Fibroblast of lung (primary cell): ENCODE measurements around the gene CEACAM8. TPM values are rescaled to one million over a fixed set of nuclear protein-coding genes. Genes with fewer than 3 reads are reported as not detected.

Source experiments
- DNase-seq, 2 donors: peaks; one replicate each; pipeline versions ENCODE4 v3.0.0 to v3.0.0-alpha.2; 2010; ENCODE audit warnings: low read depth in 2 of 2
- H2AFZ ChIP-seq: 2 replicates; pipeline ENCODE4 v1.5.1; 2012; ENCODE audit warnings: low read length, control low read depth, inconsistent platforms
- H3K27ac ChIP-seq: 2 replicates; pipeline ENCODE4 v1.5.1; 2011; ENCODE audit warnings: low read length, control low read depth; ENCODE audit not compliant: insufficient read depth
- H3K27me3 ChIP-seq: 2 replicates; pipeline ENCODE4 v1.5.1; 2011; ENCODE audit warnings: mild to moderate bottlenecking, low read length; ENCODE audit not compliant: control insufficient read depth, insufficient read depth
- H3K36me3 ChIP-seq: 2 replicates; pipeline ENCODE4 v1.5.1; 2011; ENCODE audit warnings: low read length; ENCODE audit not compliant: control insufficient read depth, insufficient read depth
- H3K4me1 ChIP-seq: 2 replicates; pipeline ENCODE4 v1.5.1; 2011; ENCODE audit warnings: low read length; ENCODE audit not compliant: control insufficient read depth, insufficient read depth; ENCODE audit errors: extremely low read depth
- H3K4me2 ChIP-seq: 2 replicates; pipeline ENCODE4 v1.5.1; 2011; ENCODE audit warnings: low read length, control low read depth; ENCODE audit not compliant: insufficient read depth; ENCODE audit errors: extremely low read depth
- H3K4me3 ChIP-seq, 4 experiments: fragments of 200-600 bp in 1 of 4; sonication (generic) in 1 of 4; replicated peaks in 1 of 4; 2 replicates each; pipeline ENCODE4 v1.5.1; 2011 to 2016; ENCODE audit warnings: low read length in 4 of 4, low read depth in 3 of 4, mild to moderate bottlenecking in 3 of 4, control low read depth in 2 of 4, inconsistent platforms in 1 of 4, mixed read lengths in 1 of 4; ENCODE audit not compliant: insufficient read depth in 1 of 4; ENCODE audit errors: control extremely low read depth in 1 of 4
- H3K79me2 ChIP-seq: 2 replicates; pipeline ENCODE4 v1.5.1; 2012; ENCODE audit warnings: mild to moderate bottlenecking, low read length, inconsistent platforms; ENCODE audit not compliant: control insufficient read depth, insufficient read depth
- H3K9ac ChIP-seq: 2 replicates; pipeline ENCODE4 v1.5.1; 2011; ENCODE audit warnings: mild to moderate bottlenecking, low read length, control low read depth; ENCODE audit not compliant: insufficient read depth
- H3K9me3 ChIP-seq: 2 replicates; pipeline ENCODE4 v1.5.1; 2012; ENCODE audit warnings: low read depth, low read length; ENCODE audit not compliant: control insufficient read depth, insufficient read depth
- H4K20me1 ChIP-seq: 2 replicates; pipeline ENCODE4 v1.5.1; 2011; ENCODE audit warnings: low read length; ENCODE audit not compliant: control insufficient read depth, insufficient read depth; ENCODE audit errors: extremely low read depth
- CTCF ChIP-seq, 2 donors: IDR thresholded peaks in 1 of 2; conservative IDR thresholded peaks in 1 of 2; 1 replicate in 1 of 2; 2 replicates in 1 of 2; pipeline ENCODE4 v1.5.1; 2011 to 2012; ENCODE audit warnings: low read length in 2 of 2, control low read depth in 1 of 2, inconsistent platforms in 1 of 2, low read depth in 1 of 2, mild to moderate bottlenecking in 1 of 2
- EZH2 ChIP-seq: IDR thresholded peaks from 2 replicates; pipeline ENCODE4 v1.5.1; 2012; ENCODE audit warnings: low read length, control low read depth, mild to moderate bottlenecking; ENCODE audit errors: missing control alignments
- polyA plus RNA-seq, 2 donors: library from polyadenylated mRNA; depleted of rRNA in 1 of 2; stranded (reverse) in 1 of 2; unstranded in 1 of 2; fragments of >200 nt; gene quantifications; 2 replicates each; pipeline ENCODE4 v1.2.1, GENCODE V29; 2011 to 2012; ENCODE audit warnings: missing spikeins in 1 of 2
- total RNA-seq: library from RNA; depleted of rRNA; stranded (reverse); fragments of >200 nt; gene quantifications from 2 replicates; pipeline ENCODE4 v1.2.1, GENCODE V29; 2014

CEACAM8 gene
- total and polyA plus RNA-seq, 2 donors (not counting 1 experiment from before 2014, with no cell fraction given) = not detected

DNA sequence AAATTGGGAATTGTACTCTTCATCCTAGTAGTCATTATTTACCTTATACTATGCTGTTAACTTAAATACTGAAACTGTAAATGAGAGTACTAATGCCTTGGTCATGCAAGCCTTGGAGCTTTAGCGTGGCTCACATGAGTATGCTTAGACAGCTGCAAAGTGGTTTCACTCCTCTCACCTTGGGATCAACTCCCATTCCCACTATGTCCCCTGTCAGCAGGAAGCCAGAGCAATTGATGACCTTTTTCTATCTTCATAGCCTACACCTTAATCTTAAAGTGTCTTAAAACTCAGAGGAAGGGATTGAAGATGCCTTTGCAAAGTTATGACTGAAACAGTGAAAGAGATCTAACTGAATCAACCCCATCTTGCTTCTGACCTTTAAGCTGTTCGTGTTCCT lies 33.2 kb upstream of the CEACAM8 start:
- no peak overlapping the region for H3K4me3 ChIP-seq
- H3K9me3 ChIP-seq = no peaks in the 10 kb centered on the region
- H3K4me2 ChIP-seq = no peak overlapping the region
- no peak for DNase-seq
- H2AFZ ChIP-seq = no peak overlapping the region
- no peak for TF ChIP-seq EZH2
- no peaks in the 10 kb centered on the region for H3K4me1 ChIP-seq
- H3K9ac ChIP-seq = no peak overlapping the region
- H3K36me3 ChIP-seq = no peaks in the 10 kb centered on the region
- H3K27ac ChIP-seq = no peak overlapping the region
- H3K27me3 ChIP-seq = no peaks in the 10 kb centered on the region
- no peaks in the 10 kb centered on the region for H3K79me2 ChIP-seq
- no peaks in the 10 kb centered on the region for H4K20me1 ChIP-seq

DNA sequence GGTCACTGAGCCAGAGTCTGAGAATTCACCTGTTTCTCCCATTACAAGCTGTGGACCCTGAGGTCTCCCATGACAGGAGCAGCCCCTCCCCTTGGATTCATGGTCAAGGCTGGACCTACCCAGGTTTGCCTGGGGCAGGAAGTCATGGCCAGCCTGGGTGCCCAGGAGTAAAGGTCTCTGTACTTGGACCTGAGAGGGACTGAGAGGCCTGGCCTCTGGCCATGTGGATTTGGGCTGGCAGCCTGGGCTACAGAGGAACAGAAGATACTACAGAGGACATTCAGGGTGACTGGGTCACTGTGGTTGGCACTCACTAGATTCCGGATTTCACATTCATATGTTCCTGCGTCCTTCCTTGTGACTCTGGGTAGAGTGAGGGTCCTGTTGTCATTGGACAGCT lies 31.5 kb upstream of the CEACAM8 start:
- Histone ChIP-seq H3K4me1 (no peaks in the 10 kb centered on the region), H3K4me3 (no peak overlapping the region), H3K9ac (no peak overlapping the region), H3K79me2 (no peaks in the 10 kb centered on the region), H3K9me3 (no peaks in the 10 kb centered on the region), H4K20me1 (no peaks in the 10 kb centered on the region), H3K27me3 (no peaks in the 10 kb centered on the region), H3K4me2 (no peak overlapping the region), H2AFZ (no peak overlapping the region), H3K36me3 (no peaks in the 10 kb centered on the region), H3K27ac (no peak overlapping the region)
- TF ChIP-seq CTCF (conservative IDR thresholded peaks at IDR 0.05 in 1 of 2, IDR thresholded peaks at IDR 0.05 in 1 of 2; ENCODE audit: low read depth in 1 of 2, low read length in 2 of 2) (no peak), EZH2 (no peak)
- DNase-seq = no peak

- Histone ChIP-seq H4K20me1 (no peaks in the 10 kb centered on the region), H3K9ac (no peak overlapping the region), H2AFZ (no peak overlapping the region), H3K27me3 (no peaks in the 10 kb centered on the region), H3K79me2 (no peaks in the 10 kb centered on the region), H3K36me3 (no peaks in the 10 kb centered on the region), H3K9me3 (no peaks in the 10 kb centered on the region), H3K4me2 (no peak overlapping the region), H3K4me1 (no peaks in the 10 kb centered on the region), H3K27ac (no peak overlapping the region), H3K4me3 (no peak overlapping the region)
- DNase-seq = no peak
- no peak for TF ChIP-seq CTCF (conservative IDR thresholded peaks at IDR 0.05 in 1 of 2, IDR thresholded peaks at IDR 0.05 in 1 of 2; ENCODE audit: low read depth in 1 of 2, low read length in 2 of 2)
- TF ChIP-seq EZH2 = no peak
Measured at GRCh38 chr19:42619271-42619670, 24.5 kb upstream of the CEACAM8 start.
